WTC11 (cell line): ENCODE data around the gene MTPN. TPM values are rescaled to one million over a fixed set of nuclear protein-coding genes. Genes with fewer than 3 reads are reported as not detected.

Experiments
- ATAC-seq: fragments of 200-7000 bp; cut with Tn5 transposase; 2 replicates; pipeline ENCODE4 v1.10.0; 2021; ENCODE audit warnings: mild to moderate bottlenecking, moderate library complexity
- CTCF ChIA-PET: fragments of 300-600 bp; sonication (Branson Sonifier 250); formaldehyde crosslinking; loops from one replicate; lab custom pipeline; 2021; ENCODE audit warnings: antibody characterized with exemption; lab: Charles Lee
- POLR2A ChIA-PET: fragments of 350-600 bp; sonication (Branson Sonifier 250); formaldehyde crosslinking; loops from one replicate; lab custom pipeline; 2021; ENCODE audit warnings: antibody characterized with exemption; lab: Charles Lee
- DNase-seq: peaks from one replicate; pipeline ENCODE4 v3.0.0; 2021; ENCODE audit warnings: low spot score
- H3K27ac Mint-ChIP-seq: 2 replicates; pipeline ENCODE4 v1.8.0; 2021; ENCODE audit warnings: mixed read lengths
- H3K27me3 Mint-ChIP-seq: 2 replicates; pipeline ENCODE4 v1.8.0; 2021; ENCODE audit warnings: low read depth, mild to moderate bottlenecking, moderate library complexity, mixed read lengths
- H3K36me3 Mint-ChIP-seq: 2 replicates; pipeline ENCODE4 v1.8.0; 2021; ENCODE audit warnings: mixed read lengths
- H3K4me1 Mint-ChIP-seq: 2 replicates; pipeline ENCODE4 v1.8.0; 2022; ENCODE audit warnings: mixed read lengths
- H3K4me3 Mint-ChIP-seq: 2 replicates; pipeline ENCODE4 v1.8.0; 2021; ENCODE audit warnings: mild to moderate bottlenecking, moderate library complexity, mixed read lengths
- H3K9me3 Mint-ChIP-seq: 2 replicates; pipeline ENCODE4 v1.8.0; 2021; ENCODE audit warnings: mixed read lengths
- ETV6 ChIP-seq: sonication (generic); formaldehyde crosslinking; IDR thresholded peaks from 2 replicates; pipeline ENCODE4 v1.8.1; 2022; ENCODE audit warnings: mild to moderate bottlenecking, missing genetic modification reagents
- NFYB ChIP-seq: sonication (generic); formaldehyde crosslinking; conservative IDR thresholded peaks from 2 replicates; pipeline ENCODE4 v1.8.0; 2022; ENCODE audit warnings: low read depth, missing genetic modification reagents
- NR2C2 ChIP-seq: sonication (generic); formaldehyde crosslinking; IDR thresholded peaks from 2 replicates; pipeline ENCODE4 v1.8.0; 2022; ENCODE audit warnings: mild to moderate bottlenecking, missing genetic modification reagents
- SP1 ChIP-seq: sonication (generic); formaldehyde crosslinking; conservative IDR thresholded peaks from 2 replicates; pipeline ENCODE4 v1.8.1; 2022; ENCODE audit warnings: missing genetic modification reagents
- TEAD1 ChIP-seq: sonication (generic); formaldehyde crosslinking; IDR thresholded peaks from 2 replicates; pipeline ENCODE4 v1.8.0; 2022; ENCODE audit warnings: mild to moderate bottlenecking, missing genetic modification reagents
- ZNF121 ChIP-seq: sonication (generic); formaldehyde crosslinking; IDR thresholded peaks from 2 replicates; pipeline ENCODE4 v1.8.0; 2023; ENCODE audit warnings: missing genetic modification reagents
- ZNF396 ChIP-seq: fragments of 250-450 bp; sonication (Bioruptor Pico); IDR thresholded peaks from 2 replicates; pipeline ENCODE4 v1.8.0; 2021; ENCODE audit warnings: mild to moderate bottlenecking, moderate library complexity, borderline replicate concordance
- total RNA-seq: library from RNA; stranded (reverse); gene quantifications from 3 replicates; pipeline ENCODE4 v1.2.3, GENCODE V29; 2021
- TF ChIP-seq, protein P1 (sequence below): sonication (generic); formaldehyde crosslinking; IDR thresholded peaks from 2 replicates; pipeline ENCODE4 v1.8.0; 2022; ENCODE audit warnings: missing genetic modification reagents
- TF ChIP-seq, protein P2 (sequence below): fragments of 250-450 bp; sonication (Bioruptor Pico); IDR thresholded peaks from 2 replicates; pipeline ENCODE4 v1.9.0; 2021; ENCODE audit warnings: moderate library complexity, mild to moderate bottlenecking, inconsistent platforms, borderline replicate concordance
- TF ChIP-seq, protein P3 (sequence below): sonication (generic); formaldehyde crosslinking; conservative IDR thresholded peaks from 2 replicates; pipeline ENCODE4 v1.8.1; 2023; ENCODE audit warnings: mild to moderate bottlenecking, low read depth, missing genetic modification reagents, moderate library complexity
- TF ChIP-seq, protein P4 (sequence below): fragments of 250-450 bp; sonication (Bioruptor Pico); conservative IDR thresholded peaks from 2 replicates; pipeline ENCODE4 v1.9.0; 2021; ENCODE audit warnings: mild to moderate bottlenecking
- TF ChIP-seq, protein P5 (sequence below): sonication (generic); formaldehyde crosslinking; IDR thresholded peaks from 2 replicates; pipeline ENCODE4 v1.8.1; 2022; ENCODE audit warnings: low read depth, mild to moderate bottlenecking, moderate library complexity, missing genetic modification reagents, borderline replicate concordance
- TF ChIP-seq, protein P6 (sequence below): fragments of 250-450 bp; sonication (Bioruptor Pico); IDR thresholded peaks from 2 replicates; pipeline ENCODE4 v1.9.0; 2021; ENCODE audit warnings: mild to moderate bottlenecking, borderline replicate concordance
- TF ChIP-seq, protein P7 (sequence below): sonication (generic); formaldehyde crosslinking; IDR thresholded peaks from 2 replicates; pipeline ENCODE4 v1.8.0; 2022; ENCODE audit warnings: mild to moderate bottlenecking, missing genetic modification reagents
- TF ChIP-seq, protein P8 (sequence below): fragments of 250-450 bp; sonication (Bioruptor Pico); IDR thresholded peaks from 2 replicates; pipeline ENCODE4 v1.9.0; 2021; ENCODE audit warnings: mild to moderate bottlenecking

MTPN gene
- total RNA-seq, 1 experiment from 2014 or later = 92.5 TPM

DNA sequence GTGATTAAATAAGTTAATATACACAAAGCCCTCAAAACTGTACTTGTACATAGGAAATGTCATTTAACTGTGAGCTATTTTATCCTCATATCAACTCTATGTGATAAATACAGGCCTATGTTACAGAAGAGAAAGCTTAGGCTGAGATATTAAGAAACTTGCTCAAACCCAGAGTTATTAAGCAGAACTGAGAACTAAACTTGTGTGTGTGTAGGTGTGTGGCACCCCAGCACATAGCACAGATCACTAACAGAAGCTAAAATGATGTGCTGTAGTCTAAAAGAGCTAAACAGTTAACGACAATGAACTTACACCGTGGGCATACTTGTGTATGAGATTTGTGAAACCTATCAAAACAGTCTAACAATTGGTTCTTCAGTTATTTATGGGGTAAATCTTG lies 34.5 kb downstream of the MTPN start (continued):
- TF ChIP-seq, protein P1, sequence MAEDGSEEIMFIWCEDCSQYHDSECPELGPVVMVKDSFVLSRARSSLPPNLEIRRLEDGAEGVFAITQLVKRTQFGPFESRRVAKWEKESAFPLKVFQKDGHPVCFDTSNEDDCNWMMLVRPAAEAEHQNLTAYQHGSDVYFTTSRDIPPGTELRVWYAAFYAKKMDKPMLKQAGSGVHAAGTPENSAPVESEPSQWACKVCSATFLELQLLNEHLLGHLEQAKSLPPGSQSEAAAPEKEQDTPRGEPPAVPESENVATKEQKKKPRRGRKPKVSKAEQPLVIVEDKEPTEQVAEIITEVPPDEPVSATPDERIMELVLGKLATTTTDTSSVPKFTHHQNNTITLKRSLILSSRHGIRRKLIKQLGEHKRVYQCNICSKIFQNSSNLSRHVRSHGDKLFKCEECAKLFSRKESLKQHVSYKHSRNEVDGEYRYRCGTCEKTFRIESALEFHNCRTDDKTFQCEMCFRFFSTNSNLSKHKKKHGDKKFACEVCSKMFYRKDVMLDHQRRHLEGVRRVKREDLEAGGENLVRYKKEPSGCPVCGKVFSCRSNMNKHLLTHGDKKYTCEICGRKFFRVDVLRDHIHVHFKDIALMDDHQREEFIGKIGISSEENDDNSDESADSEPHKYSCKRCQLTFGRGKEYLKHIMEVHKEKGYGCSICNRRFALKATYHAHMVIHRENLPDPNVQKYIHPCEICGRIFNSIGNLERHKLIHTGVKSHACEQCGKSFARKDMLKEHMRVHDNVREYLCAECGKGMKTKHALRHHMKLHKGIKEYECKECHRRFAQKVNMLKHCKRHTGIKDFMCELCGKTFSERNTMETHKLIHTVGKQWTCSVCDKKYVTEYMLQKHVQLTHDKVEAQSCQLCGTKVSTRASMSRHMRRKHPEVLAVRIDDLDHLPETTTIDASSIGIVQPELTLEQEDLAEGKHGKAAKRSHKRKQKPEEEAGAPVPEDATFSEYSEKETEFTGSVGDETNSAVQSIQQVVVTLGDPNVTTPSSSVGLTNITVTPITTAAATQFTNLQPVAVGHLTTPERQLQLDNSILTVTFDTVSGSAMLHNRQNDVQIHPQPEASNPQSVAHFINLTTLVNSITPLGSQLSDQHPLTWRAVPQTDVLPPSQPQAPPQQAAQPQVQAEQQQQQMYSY = no peak
- TF ChIP-seq, protein P2, sequence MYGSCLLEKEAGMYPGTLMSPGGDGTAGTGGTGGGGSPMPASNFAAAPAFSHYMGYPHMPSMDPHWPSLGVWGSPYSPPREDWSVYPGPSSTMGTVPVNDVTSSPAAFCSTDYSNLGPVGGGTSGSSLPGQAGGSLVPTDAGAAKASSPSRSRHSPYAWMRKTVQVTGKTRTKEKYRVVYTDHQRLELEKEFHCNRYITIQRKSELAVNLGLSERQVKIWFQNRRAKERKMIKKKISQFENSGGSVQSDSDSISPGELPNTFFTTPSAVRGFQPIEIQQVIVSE (CRISPR knock-in tag) = no peak

DNA sequence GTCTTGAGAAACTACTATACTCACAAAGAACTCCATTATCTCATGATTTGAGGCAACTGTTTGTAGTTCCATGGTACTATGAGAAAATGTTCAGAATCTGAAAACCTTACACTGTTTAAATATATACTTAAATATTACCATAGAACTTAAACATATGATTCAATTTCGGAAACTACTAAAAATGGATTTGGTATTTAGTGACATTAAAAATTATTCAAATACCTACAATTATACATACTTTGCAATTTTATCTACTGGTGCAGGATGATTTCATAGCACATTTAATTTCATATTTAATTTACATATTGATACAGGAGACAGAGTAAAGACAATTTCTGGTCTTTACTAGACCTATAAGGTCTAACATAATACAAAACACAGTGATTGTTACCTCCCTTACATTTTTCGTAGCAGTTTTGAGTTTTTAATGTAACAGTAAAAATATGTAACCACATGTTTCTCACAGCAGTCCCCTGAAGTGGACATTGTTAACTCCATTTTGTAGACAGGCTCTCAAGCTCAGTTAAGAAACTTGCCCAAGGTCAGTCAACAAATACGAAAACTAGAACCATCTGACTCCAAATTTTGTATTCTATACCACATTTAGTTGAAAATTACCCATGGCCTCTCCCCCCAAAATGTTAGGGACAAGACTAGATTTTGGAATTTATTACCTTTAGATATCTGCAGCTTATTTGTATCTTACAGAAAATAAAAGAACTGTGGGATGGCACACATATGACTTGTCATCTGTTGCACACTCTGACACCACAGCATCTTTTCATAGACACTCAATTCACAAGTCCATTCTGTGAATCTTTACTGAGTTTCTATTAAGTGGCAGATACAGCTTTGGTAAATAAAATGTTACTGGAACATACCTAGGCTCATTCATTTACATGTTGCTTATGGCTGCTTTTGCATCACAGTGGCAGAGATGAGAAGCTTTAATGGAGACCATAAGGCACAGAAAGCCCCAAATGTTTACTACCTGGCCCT lies 36.8 kb downstream of the MTPN start:
- ChIA-PET CTCF (no interaction called here), POLR2A (no interaction called here)
- Mint-ChIP-seq H3K4me1 (peaks cover 43% of the 10 kb centered on the region), H3K9me3 (no peaks in the 10 kb centered on the region), H3K27me3 (no peaks in the 10 kb centered on the region), H3K27ac (peak overlapping the region; percentile 71; the same call in 1 of the 2 replicates), H3K36me3 (no peaks in the 10 kb centered on the region), H3K4me3 (no peak overlapping the region)
- ATAC-seq (no peak), DNase-seq (no peak)
- TF ChIP-seq TEAD1 (CRISPR knock-in tag) = no peak
- TF ChIP-seq, protein P3, sequence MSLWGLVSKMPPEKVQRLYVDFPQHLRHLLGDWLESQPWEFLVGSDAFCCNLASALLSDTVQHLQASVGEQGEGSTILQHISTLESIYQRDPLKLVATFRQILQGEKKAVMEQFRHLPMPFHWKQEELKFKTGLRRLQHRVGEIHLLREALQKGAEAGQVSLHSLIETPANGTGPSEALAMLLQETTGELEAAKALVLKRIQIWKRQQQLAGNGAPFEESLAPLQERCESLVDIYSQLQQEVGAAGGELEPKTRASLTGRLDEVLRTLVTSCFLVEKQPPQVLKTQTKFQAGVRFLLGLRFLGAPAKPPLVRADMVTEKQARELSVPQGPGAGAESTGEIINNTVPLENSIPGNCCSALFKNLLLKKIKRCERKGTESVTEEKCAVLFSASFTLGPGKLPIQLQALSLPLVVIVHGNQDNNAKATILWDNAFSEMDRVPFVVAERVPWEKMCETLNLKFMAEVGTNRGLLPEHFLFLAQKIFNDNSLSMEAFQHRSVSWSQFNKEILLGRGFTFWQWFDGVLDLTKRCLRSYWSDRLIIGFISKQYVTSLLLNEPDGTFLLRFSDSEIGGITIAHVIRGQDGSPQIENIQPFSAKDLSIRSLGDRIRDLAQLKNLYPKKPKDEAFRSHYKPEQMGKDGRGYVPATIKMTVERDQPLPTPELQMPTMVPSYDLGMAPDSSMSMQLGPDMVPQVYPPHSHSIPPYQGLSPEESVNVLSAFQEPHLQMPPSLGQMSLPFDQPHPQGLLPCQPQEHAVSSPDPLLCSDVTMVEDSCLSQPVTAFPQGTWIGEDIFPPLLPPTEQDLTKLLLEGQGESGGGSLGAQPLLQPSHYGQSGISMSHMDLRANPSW = no peak
- TF ChIP-seq, protein P4, sequence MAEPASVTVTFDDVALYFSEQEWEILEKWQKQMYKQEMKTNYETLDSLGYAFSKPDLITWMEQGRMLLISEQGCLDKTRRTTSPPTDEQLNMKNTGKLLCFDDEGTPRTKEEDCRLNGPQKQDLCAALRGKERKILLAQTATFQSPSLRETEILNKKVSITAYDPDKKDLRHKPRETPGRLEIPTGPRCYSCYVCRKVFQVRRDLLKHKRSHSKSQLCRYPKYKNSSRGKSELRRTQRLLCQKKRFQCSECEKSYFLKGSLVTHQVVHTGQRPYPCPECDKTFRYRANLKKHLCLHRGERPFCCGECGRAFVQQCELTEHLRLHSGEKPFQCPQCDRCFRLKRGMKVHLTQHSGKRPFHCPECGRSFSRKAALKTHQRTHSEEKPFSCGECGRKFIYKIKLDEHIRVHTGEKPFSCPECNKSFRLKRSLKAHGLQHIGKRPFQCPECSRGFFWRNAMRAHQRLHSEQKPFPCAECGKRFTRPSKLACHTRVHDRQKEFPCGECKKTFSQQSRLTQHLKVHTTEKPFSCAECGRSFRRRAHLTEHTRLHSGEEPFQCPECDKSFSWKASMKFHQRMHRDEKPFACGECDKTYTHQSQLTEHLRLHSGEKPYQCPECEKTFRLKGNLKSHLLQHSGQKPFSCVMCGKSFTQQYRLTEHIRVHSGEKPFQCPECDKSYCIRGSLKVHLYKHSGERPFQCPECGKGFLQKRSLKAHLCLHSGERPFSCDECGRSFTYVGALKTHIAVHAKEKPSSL = no peak
- no peak for TF ChIP-seq SP1 (CRISPR knock-in tag)
- no peak for TF ChIP-seq ETV6 (CRISPR knock-in tag)
- TF ChIP-seq, protein P5, sequence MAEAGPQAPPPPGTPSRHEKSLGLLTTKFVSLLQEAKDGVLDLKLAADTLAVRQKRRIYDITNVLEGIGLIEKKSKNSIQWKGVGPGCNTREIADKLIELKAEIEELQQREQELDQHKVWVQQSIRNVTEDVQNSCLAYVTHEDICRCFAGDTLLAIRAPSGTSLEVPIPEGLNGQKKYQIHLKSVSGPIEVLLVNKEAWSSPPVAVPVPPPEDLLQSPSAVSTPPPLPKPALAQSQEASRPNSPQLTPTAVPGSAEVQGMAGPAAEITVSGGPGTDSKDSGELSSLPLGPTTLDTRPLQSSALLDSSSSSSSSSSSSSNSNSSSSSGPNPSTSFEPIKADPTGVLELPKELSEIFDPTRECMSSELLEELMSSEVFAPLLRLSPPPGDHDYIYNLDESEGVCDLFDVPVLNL (CRISPR knock-in tag) = no peak
- TF ChIP-seq, protein P6, sequence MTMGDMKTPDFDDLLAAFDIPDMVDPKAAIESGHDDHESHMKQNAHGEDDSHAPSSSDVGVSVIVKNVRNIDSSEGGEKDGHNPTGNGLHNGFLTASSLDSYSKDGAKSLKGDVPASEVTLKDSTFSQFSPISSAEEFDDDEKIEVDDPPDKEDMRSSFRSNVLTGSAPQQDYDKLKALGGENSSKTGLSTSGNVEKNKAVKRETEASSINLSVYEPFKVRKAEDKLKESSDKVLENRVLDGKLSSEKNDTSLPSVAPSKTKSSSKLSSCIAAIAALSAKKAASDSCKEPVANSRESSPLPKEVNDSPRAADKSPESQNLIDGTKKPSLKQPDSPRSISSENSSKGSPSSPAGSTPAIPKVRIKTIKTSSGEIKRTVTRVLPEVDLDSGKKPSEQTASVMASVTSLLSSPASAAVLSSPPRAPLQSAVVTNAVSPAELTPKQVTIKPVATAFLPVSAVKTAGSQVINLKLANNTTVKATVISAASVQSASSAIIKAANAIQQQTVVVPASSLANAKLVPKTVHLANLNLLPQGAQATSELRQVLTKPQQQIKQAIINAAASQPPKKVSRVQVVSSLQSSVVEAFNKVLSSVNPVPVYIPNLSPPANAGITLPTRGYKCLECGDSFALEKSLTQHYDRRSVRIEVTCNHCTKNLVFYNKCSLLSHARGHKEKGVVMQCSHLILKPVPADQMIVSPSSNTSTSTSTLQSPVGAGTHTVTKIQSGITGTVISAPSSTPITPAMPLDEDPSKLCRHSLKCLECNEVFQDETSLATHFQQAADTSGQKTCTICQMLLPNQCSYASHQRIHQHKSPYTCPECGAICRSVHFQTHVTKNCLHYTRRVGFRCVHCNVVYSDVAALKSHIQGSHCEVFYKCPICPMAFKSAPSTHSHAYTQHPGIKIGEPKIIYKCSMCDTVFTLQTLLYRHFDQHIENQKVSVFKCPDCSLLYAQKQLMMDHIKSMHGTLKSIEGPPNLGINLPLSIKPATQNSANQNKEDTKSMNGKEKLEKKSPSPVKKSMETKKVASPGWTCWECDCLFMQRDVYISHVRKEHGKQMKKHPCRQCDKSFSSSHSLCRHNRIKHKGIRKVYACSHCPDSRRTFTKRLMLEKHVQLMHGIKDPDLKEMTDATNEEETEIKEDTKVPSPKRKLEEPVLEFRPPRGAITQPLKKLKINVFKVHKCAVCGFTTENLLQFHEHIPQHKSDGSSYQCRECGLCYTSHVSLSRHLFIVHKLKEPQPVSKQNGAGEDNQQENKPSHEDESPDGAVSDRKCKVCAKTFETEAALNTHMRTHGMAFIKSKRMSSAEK (CRISPR knock-in tag) = no peak
- TF ChIP-seq ZNF121 (CRISPR knock-in tag) = no peak
- TF ChIP-seq NFYB (CRISPR knock-in tag) = no peak
- no peak for TF ChIP-seq ZNF396 (CRISPR knock-in tag)
- TF ChIP-seq, protein P7, sequence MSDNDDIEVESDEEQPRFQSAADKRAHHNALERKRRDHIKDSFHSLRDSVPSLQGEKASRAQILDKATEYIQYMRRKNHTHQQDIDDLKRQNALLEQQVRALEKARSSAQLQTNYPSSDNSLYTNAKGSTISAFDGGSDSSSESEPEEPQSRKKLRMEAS = no peak
- no peak for TF ChIP-seq NR2C2 (CRISPR knock-in tag)
- TF ChIP-seq, protein P8, sequence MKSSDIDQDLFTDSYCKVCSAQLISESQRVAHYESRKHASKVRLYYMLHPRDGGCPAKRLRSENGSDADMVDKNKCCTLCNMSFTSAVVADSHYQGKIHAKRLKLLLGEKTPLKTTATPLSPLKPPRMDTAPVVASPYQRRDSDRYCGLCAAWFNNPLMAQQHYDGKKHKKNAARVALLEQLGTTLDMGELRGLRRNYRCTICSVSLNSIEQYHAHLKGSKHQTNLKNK (CRISPR knock-in tag) = no peak
